OCI-LY1 (cell line): ENCODE data around the gene RTTN.

Experiments
- H2AFZ ChIP-seq: fragments of 200-600 bp; sonication (generic), shearing (Covaris generic); 2 replicates; pipeline ENCODE4 v1.6.0; 2014; ENCODE audit warnings: antibody characterized with exemption, mild to moderate bottlenecking, low read length
- H3F3A ChIP-seq: fragments of 200-600 bp; sonication (generic), shearing (Covaris generic); 2 replicates; pipeline ENCODE4 v1.6.0; 2014; ENCODE audit warnings: mild to moderate bottlenecking, antibody characterized with exemption, low read length, moderate library complexity; ENCODE audit not compliant: insufficient read depth
- H3K27ac ChIP-seq: fragments of 200-600 bp; sonication (generic); 2 replicates; pipeline ENCODE4 v1.5.1; 2014; ENCODE audit warnings: low read length, mixed run types, mild to moderate bottlenecking, low read depth; ENCODE audit not compliant: poor library complexity, severe bottlenecking
- H3K27me3 ChIP-seq: fragments of 200-600 bp; sonication (generic); 2 replicates; pipeline ENCODE4 v1.6.0; 2014; ENCODE audit warnings: antibody characterized with exemption, mild to moderate bottlenecking, low read length, moderate library complexity; ENCODE audit not compliant: insufficient read depth
- H3K36me3 ChIP-seq: fragments of 200-600 bp; sonication (generic); 2 replicates; pipeline ENCODE4 v1.6.1; 2014; ENCODE audit warnings: mild to moderate bottlenecking, antibody characterized with exemption, low read length, moderate library complexity, mixed read lengths; ENCODE audit not compliant: insufficient read depth
- H3K4me1 ChIP-seq: fragments of 200-600 bp; sonication (generic); 2 replicates; pipeline ENCODE4 v1.5.1; 2014; ENCODE audit warnings: mild to moderate bottlenecking, low read length, moderate library complexity; ENCODE audit not compliant: insufficient read depth, severe bottlenecking
- H3K4me2 ChIP-seq: fragments of 200-600 bp; sonication (generic), shearing (Covaris generic); 2 replicates; pipeline ENCODE4 v1.6.1; 2014; ENCODE audit warnings: low read length
- H3K4me3 ChIP-seq: fragments of 200-600 bp; sonication (generic); 2 replicates; pipeline ENCODE4 v1.5.1; 2014; ENCODE audit warnings: low read length, low read depth, mild to moderate bottlenecking, mixed read lengths; ENCODE audit not compliant: poor library complexity, severe bottlenecking
- H3K79me2 ChIP-seq: fragments of 200-600 bp; shearing (Covaris generic); 2 replicates; pipeline ENCODE4 v1.6.1; 2016; ENCODE audit warnings: mixed run types, low read length, mixed read lengths; ENCODE audit not compliant: insufficient read depth
- H3K9ac ChIP-seq: fragments of 200-600 bp; sonication (generic), shearing (Covaris generic); 2 replicates; pipeline ENCODE4 v1.6.1; 2014; ENCODE audit warnings: mild to moderate bottlenecking, low read length, mixed read lengths
- H3K9me2 ChIP-seq: fragments of 200-600 bp; sonication (generic), shearing (Covaris generic); 2 replicates; pipeline ENCODE4 v1.6.1; 2014; ENCODE audit warnings: low read depth, mild to moderate bottlenecking, low read length, mixed read lengths
- H3K9me3 ChIP-seq: fragments of 200-600 bp; shearing (Covaris generic); 2 replicates; pipeline ENCODE4 v1.6.1; 2014; ENCODE audit warnings: low read length, mixed read lengths
- H4K20me1 ChIP-seq: fragments of 200-600 bp; sonication (generic), shearing (Covaris generic); 2 replicates; pipeline ENCODE4 v1.6.0; 2016; ENCODE audit warnings: mild to moderate bottlenecking, low read length; ENCODE audit not compliant: insufficient read depth
- CTCF ChIP-seq: fragments of 200-600 bp; sonication (generic), shearing (Covaris generic); IDR thresholded peaks from 2 replicates; pipeline ENCODE4 v1.5.1; 2017; ENCODE audit warnings: mild to moderate bottlenecking, antibody characterized with exemption, low read length, moderate library complexity, mixed read lengths
- EZH2 ChIP-seq: fragments of 200-600 bp; sonication (generic), shearing (Covaris generic); IDR thresholded peaks from 2 replicates; pipeline ENCODE4 v1.8.0; 2017; ENCODE audit warnings: borderline replicate concordance, mixed run types, mild to moderate bottlenecking, antibody characterized with exemption, low read length, moderate library complexity, mixed read lengths

Gene RTTN

GRCh38 chr18:70036168-70036567 lies 169.3 kb downstream of the RTTN start:
- H3F3A ChIP-seq = no peaks in the 10 kb centered on the region
- no peaks in the 10 kb centered on the region for H3K79me2 ChIP-seq
- H3K36me3 ChIP-seq = no peaks in the 10 kb centered on the region
- no peaks in the 10 kb centered on the region for H3K9me2 ChIP-seq
- H3K4me3 ChIP-seq = no peak overlapping the region
- no peaks in the 10 kb centered on the region for H4K20me1 ChIP-seq
- H3K4me2 ChIP-seq = no peak overlapping the region
- H3K9ac ChIP-seq = no peak overlapping the region
- peaks cover 14% of the 10 kb centered on the region for H3K4me1 ChIP-seq
- TF ChIP-seq EZH2 (no peak), CTCF (no peak)
- no peak overlapping the region for H3K27ac ChIP-seq
- no peak overlapping the region for H2AFZ ChIP-seq
- no peaks in the 10 kb centered on the region for H3K9me3 ChIP-seq
- no peaks in the 10 kb centered on the region for H3K27me3 ChIP-seq

- H3F3A ChIP-seq = no peaks in the 10 kb centered on the region
- TF ChIP-seq EZH2 (no peak), CTCF (no peak)
- H3K27me3 ChIP-seq = no peaks in the 10 kb centered on the region
- H3K4me2 ChIP-seq = no peak overlapping the region
- peaks cover 12% of the 10 kb centered on the region for H3K4me1 ChIP-seq
- H3K36me3 ChIP-seq = peaks cover 24% of the 10 kb centered on the region; the same call in 1 of the 2 replicates
- no peaks in the 10 kb centered on the region for H4K20me1 ChIP-seq
- H3K4me3 ChIP-seq = no peak overlapping the region
- H3K9ac ChIP-seq = no peak overlapping the region
- H3K79me2 ChIP-seq = no peaks in the 10 kb centered on the region
- no peak overlapping the region for H2AFZ ChIP-seq
- no peaks in the 10 kb centered on the region for H3K9me3 ChIP-seq
- H3K9me2 ChIP-seq = no peaks in the 10 kb centered on the region
- H3K27ac ChIP-seq = no peak overlapping the region
These were observed 174.3 kb downstream of the RTTN start for GRCh38 chr18:70031221-70031620.

GRCh38 chr18:70030728-70031127 lies 174.8 kb downstream of the RTTN start:
- H4K20me1 ChIP-seq = no peaks in the 10 kb centered on the region
- H3F3A ChIP-seq = no peaks in the 10 kb centered on the region
- no peak overlapping the region for H2AFZ ChIP-seq
- TF ChIP-seq EZH2 (no peak), CTCF (no peak)
- peaks cover 12% of the 10 kb centered on the region for H3K4me1 ChIP-seq
- H3K9me3 ChIP-seq = no peaks in the 10 kb centered on the region
- H3K27ac ChIP-seq = no peak overlapping the region
- peaks cover 26% of the 10 kb centered on the region; the same call in 1 of the 2 replicates for H3K36me3 ChIP-seq
- H3K79me2 ChIP-seq = no peaks in the 10 kb centered on the region
- H3K4me3 ChIP-seq = no peak overlapping the region
- no peak overlapping the region for H3K4me2 ChIP-seq
- H3K9ac ChIP-seq = no peak overlapping the region
- H3K27me3 ChIP-seq = no peaks in the 10 kb centered on the region
- no peaks in the 10 kb centered on the region for H3K9me2 ChIP-seq
